Spleen (tissue), 11 donors: ENCODE data around the gene CLASP1. TPM values are rescaled to one million over a fixed set of nuclear protein-coding genes. Genes with fewer than 3 reads are reported as not detected.

Source experiments
- DNase-seq: peaks from one replicate; pipeline ENCODE4 v3.0.0-alpha.2; 2020
- H3K27ac ChIP-seq, 8 donors: fragments of 200-600 bp; sonication (generic) in 7 of 8; 1 replicate in 4 of 8; 2 replicates in 4 of 8; pipeline versions ENCODE4 v1.5.0 to v1.8.0; 2016 to 2021; ENCODE audit warnings: inconsistent platforms in 4 of 8, mild to moderate bottlenecking in 4 of 8, moderate library complexity in 1 of 8
- H3K27me3 ChIP-seq, 7 donors: fragments of 200-600 bp; sonication (generic) in 6 of 7; replicated peaks in 1 of 7; 1 replicate in 4 of 7; 2 replicates in 3 of 7; pipeline versions ENCODE4 v1.5.0 to v1.8.0; 2016 to 2021; ENCODE audit warnings: inconsistent platforms in 3 of 7, mild to moderate bottlenecking in 1 of 7
- H3K36me3 ChIP-seq, 6 donors: fragments of 200-600 bp; sonication (generic) in 5 of 6; 1 replicate in 4 of 6; 2 replicates in 2 of 6; pipeline versions ENCODE4 v1.5.0 to v1.8.0; 2016 to 2021; ENCODE audit warnings: inconsistent platforms in 2 of 6
- H3K4me1 ChIP-seq, 6 donors: fragments of 200-600 bp; sonication (generic) in 5 of 6; 1 replicate in 3 of 6; 2 replicates in 3 of 6; pipeline versions ENCODE4 v1.5.0 to v1.8.0; 2016 to 2021; ENCODE audit warnings: inconsistent platforms in 3 of 6
- H3K4me3 ChIP-seq, 8 donors: fragments of 200-600 bp; sonication (generic) in 7 of 8; 1 replicate in 4 of 8; 2 replicates in 4 of 8; pipeline versions ENCODE4 v1.5.0 to v1.8.0; 2016 to 2021; ENCODE audit warnings: inconsistent platforms in 4 of 8, mild to moderate bottlenecking in 4 of 8, moderate library complexity in 2 of 8
- H3K9me3 ChIP-seq, 8 donors: fragments of 200-600 bp; sonication (generic) in 7 of 8; 1 replicate in 4 of 8; 2 replicates in 4 of 8; pipeline versions ENCODE4 v1.5.0 to v1.8.0; 2016 to 2021; ENCODE audit warnings: inconsistent platforms in 4 of 8
- POLR2A ChIP-seq, 3 donors: fragments of 450-650 bp; IDR thresholded peaks; one replicate each; pipeline ENCODE4 v1.5.1; 2017; ENCODE audit warnings: antibody characterized with exemption in 3 of 3, mild to moderate bottlenecking in 1 of 3
- POLR2AphosphoS5 ChIP-seq, 3 donors: sonication (generic); formaldehyde crosslinking; IDR thresholded peaks; one replicate each; pipeline ENCODE4 v1.5.1; 2017; ENCODE audit warnings: antibody characterized with exemption in 3 of 3
- WGBS, 5 donors: extraction: QIAGEN DNeasy Blood & Tissue Kit in 3 of 5; methylation state at CpG; one replicate each; pipeline versions ENCODE4 v1.1.5 to v1.1.7; 2013 to 2018; 5-methylcytosine and 5-hydroxymethylcytosine counted together
- intact Hi-C: fragments of 100-400 bp; cut with DNase I; formaldehyde crosslinking; loops from one replicate; pipeline ENCODE4 v1.15.0; 2023; ENCODE audit warnings: low total_unique reads
- polyA plus RNA-seq, 3 donors: library from polyadenylated mRNA; stranded (reverse); fragments of 200-250 nt; gene quantifications; one replicate each; pipeline ENCODE4 v1.2.1, GENCODE V29; 2013
- total RNA-seq, 7 donors: library from RNA; depleted of rRNA in 3 of 7; stranded (reverse); fragments of >200 nt in 3 of 7; fragmentation: NEBNext Ultra II Directional in 4 of 7; extraction: Animal tissue kit (Norgen Biotek cat#: 25700) in 4 of 7; gene quantifications; one replicate each; pipeline versions ENCODE4 v1.1.0 to v1.2.1, GENCODE V29; 2016 to 2021
- TF ChIP-seq, protein P1 (sequence below), 11 experiments: fragments of 200-600 bp in 7 of 11; fragments of 450-650 bp in 4 of 11; sonication (generic) in 4 of 11; IDR thresholded peaks in 8 of 11; conservative IDR thresholded peaks in 3 of 11; 1 replicate in 7 of 11; 2 replicates in 4 of 11; pipeline versions ENCODE4 v1.4.0 to v1.8.0; 2016 to 2021; ENCODE audit warnings: antibody characterized with exemption in 11 of 11, inconsistent platforms in 4 of 11, mild to moderate bottlenecking in 1 of 11
- donor health status: healthy with polysubstance abuse.
- donor health status: DM: no; HTN: no; CAD: no; lungs with moderate emphysema.
- donor health status: DM: no; HTN: no; CAD: no.
- donor health status: Bipolar disorder and iron deficiency.
- donor health status: healthy.
- donor health status: DM: no; HTN: no; CAD: no.
- donor health status: DM: yes; HTN: yes; CAD: no.

CLASP1 gene
- total and polyA plus RNA-seq, 10 donors = 4.0 to 103 (median 71.7) TPM

DNA sequence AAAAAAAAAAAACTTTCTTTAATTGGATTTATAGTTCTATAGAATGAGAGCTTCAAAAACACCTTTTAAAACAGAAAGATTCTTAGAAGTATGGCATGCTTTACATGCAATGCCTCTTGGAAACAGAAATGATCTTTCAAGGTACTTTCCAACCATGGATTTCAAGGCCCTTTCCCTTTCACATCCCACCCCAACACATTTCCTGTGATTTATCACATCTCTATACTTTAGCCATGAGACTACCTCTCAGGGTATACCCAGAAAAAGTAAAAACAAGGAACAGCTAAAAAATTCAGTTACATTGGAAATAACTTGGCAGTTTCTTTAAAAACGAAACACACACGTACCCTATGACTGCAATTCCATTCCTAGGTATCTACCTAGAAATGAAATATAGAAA is 103.3 kb downstream of the CLASP1 start:
- H3K9me3 ChIP-seq = peaks cover 0 to 9% (median 0%) of the 10 kb centered on the region in 8 donors
- H3K4me3 ChIP-seq = no peak overlapping the region
- TF ChIP-seq, protein P1, sequence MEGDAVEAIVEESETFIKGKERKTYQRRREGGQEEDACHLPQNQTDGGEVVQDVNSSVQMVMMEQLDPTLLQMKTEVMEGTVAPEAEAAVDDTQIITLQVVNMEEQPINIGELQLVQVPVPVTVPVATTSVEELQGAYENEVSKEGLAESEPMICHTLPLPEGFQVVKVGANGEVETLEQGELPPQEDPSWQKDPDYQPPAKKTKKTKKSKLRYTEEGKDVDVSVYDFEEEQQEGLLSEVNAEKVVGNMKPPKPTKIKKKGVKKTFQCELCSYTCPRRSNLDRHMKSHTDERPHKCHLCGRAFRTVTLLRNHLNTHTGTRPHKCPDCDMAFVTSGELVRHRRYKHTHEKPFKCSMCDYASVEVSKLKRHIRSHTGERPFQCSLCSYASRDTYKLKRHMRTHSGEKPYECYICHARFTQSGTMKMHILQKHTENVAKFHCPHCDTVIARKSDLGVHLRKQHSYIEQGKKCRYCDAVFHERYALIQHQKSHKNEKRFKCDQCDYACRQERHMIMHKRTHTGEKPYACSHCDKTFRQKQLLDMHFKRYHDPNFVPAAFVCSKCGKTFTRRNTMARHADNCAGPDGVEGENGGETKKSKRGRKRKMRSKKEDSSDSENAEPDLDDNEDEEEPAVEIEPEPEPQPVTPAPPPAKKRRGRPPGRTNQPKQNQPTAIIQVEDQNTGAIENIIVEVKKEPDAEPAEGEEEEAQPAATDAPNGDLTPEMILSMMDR (IDR thresholded peaks at IDR 0.05 in 8 of 11, conservative IDR thresholded peaks at IDR 0.05 in 3 of 11) = no peak
- TF ChIP-seq POLR2A (IDR thresholded peaks at IDR 0.05) = no peak
- no peak for TF ChIP-seq POLR2AphosphoS5 (IDR thresholded peaks at IDR 0.05)
- H3K36me3 ChIP-seq = no peaks in the 10 kb centered on the region
- no peaks in the 10 kb centered on the region for H3K27me3 ChIP-seq
- no peak for DNase-seq
- intact Hi-C loops = loop anchor here (10.0 kb wide), 1 partner anchor 49 kb away; no protein-coding TSS in a partner anchor
- peaks cover 0 to 57% (median 16%) of the 10 kb centered on the region in 6 donors for H3K4me1 ChIP-seq
- H3K27ac ChIP-seq = peak overlapping the region in 4 of 8 donors; percentile 49 to 63 (median 58)
- WGBS, 5 donors = 69 to 81% (median 78%) methylated on average over 2 of the region's 2 CpGs

DNA sequence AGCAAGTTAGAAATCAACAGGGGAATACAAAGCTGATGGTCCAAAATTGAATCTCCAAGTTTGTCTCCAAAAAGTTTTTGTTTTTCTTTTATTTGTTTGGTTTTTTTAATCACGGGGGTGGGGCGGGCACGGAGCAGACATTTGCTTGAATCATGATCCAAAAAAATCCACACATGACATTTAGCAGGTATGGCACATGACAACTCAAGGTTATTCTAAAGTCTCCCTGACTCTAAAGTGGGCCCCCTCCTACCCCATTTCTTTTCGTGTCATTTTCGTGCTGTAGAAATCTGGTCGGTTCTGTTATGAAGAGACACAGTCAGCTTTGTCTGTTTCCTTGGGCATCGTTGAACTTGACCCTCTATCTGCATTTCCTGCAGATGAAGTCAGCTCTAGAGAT is 104.0 kb downstream of the CLASP1 start:
- peaks cover 0 to 58% (median 18%) of the 10 kb centered on the region in 6 donors for H3K4me1 ChIP-seq
- H3K9me3 ChIP-seq = peaks cover 0 to 9% (median 0%) of the 10 kb centered on the region in 8 donors
- 57 to 86% (median 67%) methylated on average over 7 of the region's 7 CpGs for WGBS, 5 donors
- no peak for DNase-seq
- H3K4me3 ChIP-seq = no peak overlapping the region
- intact Hi-C loops = loop anchor here (10.0 kb wide), 1 partner anchor 50 kb away; no protein-coding TSS in a partner anchor
- no peaks in the 10 kb centered on the region for H3K27me3 ChIP-seq
- H3K27ac ChIP-seq = peak overlapping the region in 6 of 8 donors; percentile 31 to 63 (median 52)
- TF ChIP-seq POLR2A (IDR thresholded peaks at IDR 0.05) (no peak), POLR2AphosphoS5 (IDR thresholded peaks at IDR 0.05) (no peak)
- TF ChIP-seq, protein P1 (IDR thresholded peaks at IDR 0.05 in 8 of 11, conservative IDR thresholded peaks at IDR 0.05 in 3 of 11) = no peak
- no peaks in the 10 kb centered on the region for H3K36me3 ChIP-seq

DNA sequence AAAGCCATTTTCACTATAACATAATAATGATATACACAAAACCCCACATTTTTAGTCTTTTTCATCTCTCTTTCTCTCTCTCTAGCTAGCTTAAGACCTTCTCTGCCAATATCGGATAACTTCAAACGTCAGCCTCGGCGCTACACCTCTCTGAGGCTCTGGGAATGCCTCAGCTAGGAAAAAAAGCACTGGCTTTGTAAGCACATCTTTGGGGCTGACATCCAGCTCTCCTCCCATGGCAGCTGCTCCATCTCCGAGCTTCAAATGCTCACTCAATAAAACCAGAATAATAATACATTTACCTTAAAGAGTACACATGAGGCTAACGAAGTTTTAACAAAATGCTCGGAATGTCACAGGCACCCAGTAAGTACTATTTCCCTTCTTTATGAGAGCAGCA is 107.8 kb downstream of the CLASP1 start:
- H3K4me1 ChIP-seq = peaks cover 2 to 79% (median 30%) of the 10 kb centered on the region in 6 donors
- no peak for DNase-seq
- TF ChIP-seq POLR2AphosphoS5 (IDR thresholded peaks at IDR 0.05) (no peak), POLR2A (IDR thresholded peaks at IDR 0.05) (no peak)
- TF ChIP-seq, protein P1 (IDR thresholded peaks at IDR 0.05 in 8 of 11, conservative IDR thresholded peaks at IDR 0.05 in 3 of 11) = no peak
- H3K4me3 ChIP-seq = no peak overlapping the region
- intact Hi-C loops = loop anchor here (10.0 kb wide), 1 partner anchor 53 kb away; no protein-coding TSS in a partner anchor
- H3K36me3 ChIP-seq = no peaks in the 10 kb centered on the region
- H3K27me3 ChIP-seq = no peaks in the 10 kb centered on the region
- 87 to 95% (median 92%) methylated on average over 7 of the region's 7 CpGs for WGBS, 5 donors
- H3K9me3 ChIP-seq = no peaks in the 10 kb centered on the region
- no peak overlapping the region for H3K27ac ChIP-seq

DNA sequence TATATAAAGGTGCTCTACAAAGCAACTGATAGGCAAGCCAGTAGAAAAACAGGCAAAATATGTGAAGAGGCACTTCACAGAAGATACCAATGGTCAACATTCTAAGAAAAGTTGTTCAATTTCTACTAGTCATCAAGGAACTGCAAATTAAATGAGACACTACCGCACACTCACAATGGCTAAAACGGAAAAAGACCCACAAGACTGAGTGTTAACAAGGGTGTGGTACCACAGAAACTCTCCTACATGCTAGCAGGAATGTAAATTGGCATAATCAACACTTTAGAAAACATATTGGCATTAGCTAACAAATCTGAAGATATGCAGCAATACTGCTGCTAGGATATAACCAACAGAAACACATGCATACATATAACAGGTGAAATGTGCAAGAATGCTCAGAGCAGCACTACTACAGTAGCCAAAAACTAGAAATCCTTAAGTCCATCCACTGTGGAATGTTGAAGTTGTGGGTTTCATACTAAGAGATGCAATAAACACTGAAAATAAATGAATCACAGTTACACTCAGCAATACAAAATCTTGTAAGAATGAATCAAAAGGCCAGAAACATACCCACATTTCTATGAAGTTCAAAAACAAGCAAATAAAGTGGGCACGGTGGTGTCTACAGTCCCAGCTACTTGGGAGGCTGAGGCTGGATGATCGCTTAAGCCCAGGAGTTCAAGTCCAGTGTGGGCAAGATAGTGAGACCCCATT is 109.4 kb downstream of the CLASP1 start:
- intact Hi-C loops = loop anchor here (10.0 kb wide), 1 partner anchor 55 kb away; no protein-coding TSS in a partner anchor
- H3K27ac ChIP-seq = peak overlapping the region in 5 of 8 donors; percentile 1 to 69 (median 39)
- no peak for DNase-seq
- no peaks in the 10 kb centered on the region for H3K9me3 ChIP-seq
- peaks cover 0 to 1% (median 0%) of the 10 kb centered on the region in 6 donors for H3K36me3 ChIP-seq
- peaks cover 3 to 67% (median 27%) of the 10 kb centered on the region in 6 donors for H3K4me1 ChIP-seq
- TF ChIP-seq POLR2AphosphoS5 (IDR thresholded peaks at IDR 0.05) (no peak), POLR2A (IDR thresholded peaks at IDR 0.05) (no peak)
- TF ChIP-seq, protein P1 (IDR thresholded peaks at IDR 0.05 in 8 of 11, conservative IDR thresholded peaks at IDR 0.05 in 3 of 11) = no peak
- no peaks in the 10 kb centered on the region for H3K27me3 ChIP-seq
- 62 to 98% (median 77%) methylated on average over 4 of the region's 4 CpGs for WGBS, 5 donors
- peak overlapping the region in 1 of 8 donors; percentile 3 for H3K4me3 ChIP-seq
